ENCODE results near the gene NUBP1.
A peak's percentile ranks its signal among the peaks of the same experiment; 100 is the strongest.

Gene NUBP1

DNA sequence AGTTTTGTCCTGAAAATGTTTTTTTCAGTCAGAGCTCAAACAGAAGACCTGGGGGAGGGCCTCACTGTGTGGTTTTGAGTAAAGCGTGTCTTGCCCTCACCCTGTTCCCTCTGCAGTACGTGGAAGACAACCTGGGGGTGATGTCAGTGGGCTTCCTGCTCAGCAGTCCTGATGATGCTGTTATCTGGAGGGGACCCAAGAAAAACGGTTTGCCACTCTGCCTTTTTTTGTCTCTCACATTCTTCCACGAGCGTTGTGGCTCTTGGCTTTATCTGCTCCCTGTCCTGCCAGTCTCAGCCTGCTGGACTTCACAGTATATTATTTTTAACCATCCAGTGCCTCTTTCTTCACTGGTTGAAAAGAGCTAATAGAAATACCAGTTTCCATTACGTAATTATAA, 12.9 kb downstream of the NUBP1 start:
- DNase-seq (ENCODE audit: low spot score) = no peak
- TF ChIP-seq, protein P1, sequence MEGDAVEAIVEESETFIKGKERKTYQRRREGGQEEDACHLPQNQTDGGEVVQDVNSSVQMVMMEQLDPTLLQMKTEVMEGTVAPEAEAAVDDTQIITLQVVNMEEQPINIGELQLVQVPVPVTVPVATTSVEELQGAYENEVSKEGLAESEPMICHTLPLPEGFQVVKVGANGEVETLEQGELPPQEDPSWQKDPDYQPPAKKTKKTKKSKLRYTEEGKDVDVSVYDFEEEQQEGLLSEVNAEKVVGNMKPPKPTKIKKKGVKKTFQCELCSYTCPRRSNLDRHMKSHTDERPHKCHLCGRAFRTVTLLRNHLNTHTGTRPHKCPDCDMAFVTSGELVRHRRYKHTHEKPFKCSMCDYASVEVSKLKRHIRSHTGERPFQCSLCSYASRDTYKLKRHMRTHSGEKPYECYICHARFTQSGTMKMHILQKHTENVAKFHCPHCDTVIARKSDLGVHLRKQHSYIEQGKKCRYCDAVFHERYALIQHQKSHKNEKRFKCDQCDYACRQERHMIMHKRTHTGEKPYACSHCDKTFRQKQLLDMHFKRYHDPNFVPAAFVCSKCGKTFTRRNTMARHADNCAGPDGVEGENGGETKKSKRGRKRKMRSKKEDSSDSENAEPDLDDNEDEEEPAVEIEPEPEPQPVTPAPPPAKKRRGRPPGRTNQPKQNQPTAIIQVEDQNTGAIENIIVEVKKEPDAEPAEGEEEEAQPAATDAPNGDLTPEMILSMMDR (IDR thresholded peaks at IDR 0.05; ENCODE audit: extremely low read depth, insufficient read depth, missing control alignments) = no peak
- in situ Hi-C loops (cut with MboI; ENCODE audit: low pct_unique_long_range_greater_than_20kb, low sequenced_read_pairs, unreplicated experiment) = no loop called here

DNA sequence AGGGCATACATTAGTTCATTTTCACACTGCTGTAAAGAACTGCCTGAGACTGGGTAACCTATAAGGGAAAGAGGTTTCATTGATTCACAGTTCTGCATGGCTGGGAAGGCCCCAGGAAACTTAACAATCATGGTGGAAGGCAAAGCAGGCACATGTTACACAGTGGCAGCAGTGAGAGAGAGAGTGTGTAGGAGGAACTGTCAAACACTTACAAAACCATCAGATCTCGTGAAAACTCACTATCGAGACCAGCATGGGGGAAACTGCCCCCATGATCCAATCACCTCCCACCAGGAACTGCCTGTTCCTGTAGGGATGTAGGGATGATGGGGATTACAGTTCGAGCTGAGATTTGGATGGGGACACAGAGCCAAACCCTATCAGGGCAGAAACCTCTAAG, 17.2 kb downstream of the NUBP1 start:
- in situ Hi-C loops (cut with MboI; ENCODE audit: low pct_unique_long_range_greater_than_20kb, low sequenced_read_pairs, unreplicated experiment) = no loop called here
- TF ChIP-seq, protein P1 (IDR thresholded peaks at IDR 0.05; ENCODE audit: extremely low read depth, insufficient read depth, missing control alignments) = no peak
- DNase-seq (ENCODE audit: low spot score) = no peak

DNA sequence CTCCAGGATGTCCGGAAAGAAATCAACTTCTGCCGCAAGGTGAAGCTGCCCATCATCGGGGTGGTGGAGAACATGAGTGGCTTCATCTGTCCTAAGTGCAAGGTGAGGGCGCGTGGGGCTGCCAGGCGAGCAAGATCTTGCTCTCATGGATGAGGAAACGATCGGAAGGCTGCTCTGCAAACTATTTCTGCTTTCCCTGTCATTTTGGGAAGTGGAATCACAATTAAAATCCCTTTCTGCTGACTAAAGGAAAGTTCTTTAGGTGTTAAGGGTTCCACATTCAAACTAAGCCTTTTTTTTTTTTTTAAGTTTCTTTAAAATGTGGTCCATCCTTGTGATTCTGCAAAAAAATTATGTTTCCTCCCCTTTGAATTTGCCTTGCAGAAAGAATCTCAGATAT, 17.7 kb downstream of the NUBP1 start:
- DNase-seq (ENCODE audit: low spot score) = no peak
- in situ Hi-C loops (cut with MboI; ENCODE audit: low pct_unique_long_range_greater_than_20kb, low sequenced_read_pairs, unreplicated experiment) = no loop called here
- TF ChIP-seq, protein P1 (IDR thresholded peaks at IDR 0.05; ENCODE audit: extremely low read depth, insufficient read depth, missing control alignments) = no peak

DNA sequence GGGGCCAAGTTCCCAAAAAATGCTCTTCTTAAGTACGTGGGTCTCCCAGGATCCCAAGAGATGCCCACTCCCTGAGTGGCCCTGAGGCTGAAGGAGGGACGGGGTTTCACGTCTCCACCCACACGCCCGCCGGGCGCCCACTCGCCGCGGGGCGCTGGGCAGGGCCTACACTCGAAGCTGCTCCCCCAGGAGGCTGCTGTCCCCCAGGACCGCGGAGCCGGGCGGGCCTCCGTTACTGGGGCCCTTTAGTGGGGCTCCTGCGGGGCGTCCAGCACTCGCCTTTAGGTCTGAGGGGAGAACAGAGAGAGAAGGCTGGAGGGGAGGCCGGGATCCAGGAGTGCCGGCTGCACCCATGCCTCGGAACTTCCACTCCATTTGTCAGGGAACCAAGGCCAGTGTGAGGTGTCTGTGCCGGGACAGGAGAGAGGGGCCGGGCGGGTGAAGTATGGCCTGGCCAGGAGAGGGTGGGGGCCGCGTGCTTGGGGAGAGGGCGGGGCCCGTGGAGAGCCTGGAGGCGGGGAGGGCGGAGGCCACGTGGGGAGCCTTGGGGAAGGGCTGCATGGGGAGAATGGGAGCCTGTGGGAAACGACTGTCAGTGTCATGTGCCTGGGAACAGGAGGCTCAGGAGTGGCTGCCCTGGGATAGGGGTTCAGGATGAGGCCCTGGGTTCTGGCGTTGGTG, 18.8 kb downstream of the NUBP1 start:
- TF ChIP-seq, protein P1 (IDR thresholded peaks at IDR 0.05; ENCODE audit: extremely low read depth, insufficient read depth, missing control alignments) = no peak
- in situ Hi-C loops (cut with MboI; ENCODE audit: low pct_unique_long_range_greater_than_20kb, low sequenced_read_pairs, unreplicated experiment) = no loop called here
- DNase-seq (ENCODE audit: low spot score) = no peak

DNA sequence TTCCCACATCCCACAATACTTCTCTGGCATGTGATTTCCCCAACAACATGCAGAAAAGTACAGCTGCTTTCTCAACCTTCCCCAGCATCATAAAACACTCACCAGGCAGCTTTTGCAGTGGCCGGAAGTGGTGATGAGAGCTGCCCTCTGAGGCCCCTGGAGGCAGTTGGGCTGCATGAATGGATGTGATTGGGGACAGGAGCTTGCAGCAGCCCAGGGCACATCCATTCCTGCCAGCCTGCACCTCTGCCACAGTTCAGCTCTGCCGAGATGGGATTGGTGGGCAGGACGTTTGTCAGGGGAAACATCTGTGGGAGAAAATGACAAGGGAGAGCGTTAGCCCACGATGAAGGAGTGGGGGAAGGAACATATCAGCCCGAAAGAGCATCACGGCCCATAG, 19.8 kb downstream of the NUBP1 start:
- TF ChIP-seq, protein P1 (IDR thresholded peaks at IDR 0.05; ENCODE audit: extremely low read depth, insufficient read depth, missing control alignments) = no peak
- no peak for DNase-seq (ENCODE audit: low spot score)
- in situ Hi-C loops (cut with MboI; ENCODE audit: low pct_unique_long_range_greater_than_20kb, low sequenced_read_pairs, unreplicated experiment) = no loop called here

DNA sequence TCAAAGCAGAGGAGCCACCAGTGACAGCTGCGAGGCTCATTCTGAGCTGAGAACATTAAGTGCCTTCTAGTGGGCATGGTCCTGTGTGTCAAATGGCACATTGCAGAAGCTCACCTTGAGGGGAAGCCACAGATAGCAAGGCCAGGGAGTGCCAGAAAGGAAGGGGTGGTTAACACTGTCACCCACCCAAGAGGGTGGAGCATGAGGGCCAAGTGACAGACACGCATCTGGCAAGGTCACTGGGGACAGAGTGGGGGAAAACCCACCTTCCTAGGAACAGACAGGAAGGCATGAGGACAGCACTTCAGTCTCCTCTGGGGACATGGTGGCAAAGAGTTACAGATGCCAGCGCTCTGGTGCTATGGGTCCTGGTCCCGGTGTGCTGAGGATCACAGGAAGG, 22.1 kb downstream of the NUBP1 start:
- DNase-seq (ENCODE audit: low spot score) = peak; percentile 64
- in situ Hi-C loops (cut with MboI; ENCODE audit: low pct_unique_long_range_greater_than_20kb, low sequenced_read_pairs, unreplicated experiment) = no loop called here
- TF ChIP-seq, protein P1 (IDR thresholded peaks at IDR 0.05; ENCODE audit: extremely low read depth, insufficient read depth, missing control alignments) = no peak

All from GM13977 (cell line).